Liver (tissue), 9 donors: Measurements from ENCODE around the gene MRPL3. TPM values are rescaled to one million over a fixed set of nuclear protein-coding genes. Genes with fewer than 3 reads are reported as not detected.

Experiments
- DNase-seq: peaks from one replicate; pipeline ENCODE4 v3.0.0-alpha.2; 2017; ENCODE audit warnings: low spot score
- H3K27ac ChIP-seq, 2 donors: one replicate each; pipeline ENCODE4 v1.7.0; 2013; ENCODE audit warnings: inconsistent platforms in 2 of 2, low read length in 2 of 2, control low read depth in 1 of 2, low read depth in 1 of 2, mild to moderate bottlenecking in 1 of 2
- H3K27me3 ChIP-seq, 4 donors: one replicate each; pipeline versions ENCODE4 v1.6.1 to v1.7.0; 2013; ENCODE audit warnings: low read length in 3 of 4, inconsistent platforms in 1 of 4, mild to moderate bottlenecking in 1 of 4, moderate library complexity in 1 of 4; ENCODE audit not compliant: control insufficient read depth in 4 of 4, insufficient read depth in 4 of 4
- H3K36me3 ChIP-seq, 4 donors: one replicate each; pipeline versions ENCODE4 v1.6.1 to v1.7.0; 2013; ENCODE audit warnings: low read length in 3 of 4, mild to moderate bottlenecking in 3 of 4, low read depth in 1 of 4, moderate library complexity in 1 of 4; ENCODE audit not compliant: control insufficient read depth in 4 of 4, insufficient read depth in 3 of 4
- H3K4me1 ChIP-seq, 4 donors: one replicate each; pipeline versions ENCODE4 v1.6.1 to v1.7.0; 2013; ENCODE audit warnings: low read length in 3 of 4, mild to moderate bottlenecking in 3 of 4, moderate library complexity in 1 of 4; ENCODE audit not compliant: control insufficient read depth in 4 of 4, insufficient read depth in 4 of 4
- H3K4me3 ChIP-seq, 3 donors: one replicate each; pipeline versions ENCODE4 v1.6.1 to v1.7.0; 2013; ENCODE audit warnings: low read length in 3 of 3, control low read depth in 1 of 3, low read depth in 1 of 3, mild to moderate bottlenecking in 1 of 3
- H3K9ac ChIP-seq, 2 donors: one replicate each; pipeline ENCODE4 v1.7.0; 2013; ENCODE audit warnings: low read length in 2 of 2, mild to moderate bottlenecking in 2 of 2, moderate library complexity in 2 of 2, control low read depth in 1 of 2, low read depth in 1 of 2
- H3K9me3 ChIP-seq, 4 donors: one replicate each; pipeline versions ENCODE4 v1.6.1 to v1.7.0; 2013; ENCODE audit warnings: low read length in 3 of 4; ENCODE audit not compliant: control insufficient read depth in 4 of 4
- ATF3 ChIP-seq: IDR thresholded peaks from 2 replicates; pipeline ENCODE4 v1.6.1; 2016; ENCODE audit warnings: antibody characterized with exemption
- CTCF ChIP-seq: fragments of 150-350 bp; IDR thresholded peaks from 2 replicates; pipeline ENCODE4 v1.5.1; 2017; ENCODE audit warnings: improper control_type of control experiment, low read depth, low read length; ENCODE audit not compliant: missing input control
- EGR1 ChIP-seq, 2 donors: IDR thresholded peaks; 2 replicates each; pipeline ENCODE4 v1.6.1; 2016 to 2018; ENCODE audit warnings: antibody characterized with exemption in 2 of 2, low read depth in 2 of 2
- FOXA1 ChIP-seq: IDR thresholded peaks from 2 replicates; pipeline ENCODE4 v1.6.1; 2016; ENCODE audit warnings: antibody characterized with exemption
- FOXA2 ChIP-seq: IDR thresholded peaks from 2 replicates; pipeline ENCODE4 v1.6.1; 2016; ENCODE audit warnings: antibody characterized with exemption
- GABPA ChIP-seq, 2 donors: IDR thresholded peaks in 1 of 2; conservative IDR thresholded peaks in 1 of 2; 2 replicates each; pipeline ENCODE4 v1.6.1; 2016; ENCODE audit warnings: antibody characterized with exemption in 2 of 2, mild to moderate bottlenecking in 1 of 2, moderate library complexity in 1 of 2
- HNF4A ChIP-seq, 2 donors: conservative IDR thresholded peaks; 2 replicates each; pipeline ENCODE4 v1.6.1; 2016; ENCODE audit warnings: antibody characterized with exemption in 2 of 2, mild to moderate bottlenecking in 2 of 2
- HNF4G ChIP-seq: IDR thresholded peaks from 2 replicates; pipeline ENCODE4 v1.6.1; 2016; ENCODE audit warnings: antibody characterized with exemption
- JUND ChIP-seq, 2 donors: IDR thresholded peaks; 2 replicates each; pipeline ENCODE4 v1.6.1; 2016; ENCODE audit warnings: antibody characterized with exemption in 2 of 2
- MAX ChIP-seq: IDR thresholded peaks from 2 replicates; pipeline ENCODE4 v1.6.1; 2016; ENCODE audit warnings: antibody characterized with exemption
- NR2F2 ChIP-seq: IDR thresholded peaks from 2 replicates; pipeline ENCODE4 v1.6.1; 2016; ENCODE audit warnings: antibody characterized with exemption
- RAD21 ChIP-seq, 2 donors: IDR thresholded peaks; 2 replicates each; pipeline ENCODE4 v1.6.1; 2016; ENCODE audit warnings: antibody characterized with exemption in 2 of 2, mild to moderate bottlenecking in 2 of 2
- REST ChIP-seq: IDR thresholded peaks from 2 replicates; pipeline ENCODE4 v1.6.1; 2016; ENCODE audit warnings: antibody characterized with exemption, mild to moderate bottlenecking
- RXRA ChIP-seq, 2 donors: IDR thresholded peaks; 2 replicates each; pipeline ENCODE4 v1.6.1; 2017 to 2018; ENCODE audit warnings: antibody characterized with exemption in 2 of 2, mild to moderate bottlenecking in 1 of 2
- SP1 ChIP-seq: IDR thresholded peaks from 2 replicates; pipeline ENCODE4 v1.6.1; 2018; ENCODE audit warnings: antibody characterized with exemption, mild to moderate bottlenecking
- TAF1 ChIP-seq: conservative IDR thresholded peaks from 2 replicates; pipeline ENCODE4 v1.6.1; 2016; ENCODE audit warnings: antibody characterized with exemption, mild to moderate bottlenecking
- YY1 ChIP-seq: IDR thresholded peaks from 2 replicates; pipeline ENCODE4 v1.6.1; 2016; ENCODE audit warnings: antibody characterized with exemption, mild to moderate bottlenecking
- ZBTB33 ChIP-seq: IDR thresholded peaks from 2 replicates; pipeline ENCODE4 v1.6.1; 2016; ENCODE audit warnings: antibody characterized with exemption
- WGBS: extraction: QIAGEN DNeasy Blood & Tissue Kit; methylation state at CpG from one replicate; pipeline ENCODE4 v1.1.7; 2013; 5-methylcytosine and 5-hydroxymethylcytosine counted together
- polyA plus RNA-seq, 2 donors: library from polyadenylated mRNA; stranded (reverse) in 1 of 2; unstranded in 1 of 2; fragments of 200-250 nt in 1 of 2; fragments of >200 nt in 1 of 2; fragmentation: Nextera tagmentation in 1 of 2; extraction: Ambion mirVana in 1 of 2; gene quantifications; one replicate each; pipeline versions ENCODE4 v1.2.1 to v1.2.3, GENCODE V29; 2013 to 2015
- total RNA-seq, 2 donors: library from RNA; depleted of rRNA; stranded (reverse); fragments of >200 nt; gene quantifications; one replicate each; pipeline ENCODE4 v1.2.3, GENCODE V29; 2014
- donor health status: healthy.
- donor health status: healthy.
- donor health status: healthy.
- donor health status: healthy.
- donor health status: healthy.

MRPL3 gene
- total and polyA plus RNA-seq, 4 donors, result 35.7 to 52.9 (median 47.6) TPM

- Histone ChIP-seq H3K9me3 (no peaks in the 10 kb centered on the region), H3K36me3 (peaks cover 2 to 37% (median 13%) of the 10 kb centered on the region in 4 donors), H3K27ac (no peak overlapping the region), H3K27me3 (no peaks in the 10 kb centered on the region), H3K9ac (no peak overlapping the region), H3K4me1 (no peaks in the 10 kb centered on the region), H3K4me3 (no peak overlapping the region)
- DNase-seq, result no peak
- TF ChIP-seq CTCF (no peak), RAD21 (IDR thresholded peaks at IDR 0.05) (no peak), YY1 (no peak), GABPA (IDR thresholded peaks at IDR 0.05 in 1 of 2, conservative IDR thresholded peaks at IDR 0.05 in 1 of 2) (no peak), ZBTB33 (no peak), FOXA2 (no peak), HNF4G (no peak), TAF1 (no peak), RXRA (IDR thresholded peaks at IDR 0.05) (no peak), ATF3 (no peak), REST (no peak), NR2F2 (no peak), JUND (IDR thresholded peaks at IDR 0.05) (no peak), EGR1 (IDR thresholded peaks at IDR 0.05; ENCODE audit: low read depth in 2 of 2) (no peak), MAX (no peak), SP1 (no peak), HNF4A (conservative IDR thresholded peaks at IDR 0.05) (no peak), FOXA1 (no peak)
- 97% methylated on average over 1 of the region's 1 CpG for WGBS
Observed at GRCh38 chr3:131485119-131485518, 17.7 kb downstream of the MRPL3 start.
